Calu3 (cell line): Measurements from ENCODE around the gene STK4. TPM values are rescaled to one million over a fixed set of nuclear protein-coding genes. Genes with fewer than 3 reads are reported as not detected.

ENCODE experiments used
- BruUV-seq: library from RNA; stranded (reverse); fragments of 400-500 nt; replicated peaks from 2 replicates; lab custom pipeline; 2021; lab: Mats Ljungman, UMichigan
- CTCF ChIA-PET: fragments of 300-600 bp; sonication (Branson Sonifier 250); formaldehyde crosslinking; loops from one replicate; lab custom pipeline; 2022; ENCODE audit warnings: antibody characterized with exemption; lab: Charles Lee
- DNase-seq: peaks from one replicate; pipeline ENCODE4 v3.0.0; 2022
- H3K27ac Mint-ChIP-seq: one replicate; pipeline ENCODE4 v1.8.0; 2022; ENCODE audit warnings: mixed read lengths; ENCODE audit not compliant: unreplicated experiment
- H3K27me3 Mint-ChIP-seq: one replicate; pipeline ENCODE4 v1.8.0; 2022; ENCODE audit warnings: mixed read lengths; ENCODE audit not compliant: unreplicated experiment
- H3K36me3 Mint-ChIP-seq: one replicate; pipeline ENCODE4 v1.8.0; 2022; ENCODE audit warnings: mild to moderate bottlenecking, moderate library complexity, mixed read lengths; ENCODE audit not compliant: insufficient read depth, unreplicated experiment
- H3K4me1 Mint-ChIP-seq: one replicate; pipeline ENCODE4 v1.8.0; 2022; ENCODE audit warnings: mild to moderate bottlenecking, low read depth, mixed read lengths; ENCODE audit not compliant: unreplicated experiment
- H3K4me3 Mint-ChIP-seq: one replicate; pipeline ENCODE4 v1.8.0; 2022; ENCODE audit warnings: mild to moderate bottlenecking, low read depth, moderate library complexity, mixed read lengths; ENCODE audit not compliant: unreplicated experiment
- H3K9me3 Mint-ChIP-seq: one replicate; pipeline ENCODE4 v1.8.0; 2022; ENCODE audit warnings: low read depth, mixed read lengths; ENCODE audit not compliant: unreplicated experiment
- CTCF ChIP-seq: fragments of 200-600 bp; IDR thresholded peaks from one replicate; pipeline ENCODE4 v1.8.0; 2022; ENCODE audit warnings: antibody characterized with exemption; ENCODE audit not compliant: unreplicated experiment
- intact Hi-C: fragments of 100-400 bp; cut with micrococcal nuclease; formaldehyde crosslinking; loops from one replicate; pipeline ENCODE4 v1.10.0; 2022; ENCODE audit not compliant: unreplicated experiment
- total RNA-seq: library from RNA; stranded (reverse); gene quantifications from 2 replicates; pipeline ENCODE4 v1.2.3, GENCODE V29; 2022

STK4 gene
- total RNA-seq, 1 experiment from 2014 or later, result 53.1 TPM

GRCh38 chr20:45128099-45128498, 161.8 kb downstream of the STK4 start:
- intact Hi-C loops, result no loop called here
- peaks cover 58% of the 10 kb centered on the region for H3K27me3 Mint-ChIP-seq
- no peaks in the 10 kb centered on the region for H3K9me3 Mint-ChIP-seq
- H3K4me3 Mint-ChIP-seq, result no peak overlapping the region
- no peaks in the 10 kb centered on the region for H3K4me1 Mint-ChIP-seq
- H3K36me3 Mint-ChIP-seq, result no peaks in the 10 kb centered on the region
- no peak for DNase-seq
- CTCF ChIA-PET, result interaction anchor here (0.7 to 1.8 kb wide), 2 partner anchors 10 to 84 kb away, joined by 3 to 4 read pairs; no protein-coding TSS in a partner anchor
- TF ChIP-seq CTCF, result no peak
- no peak overlapping the region for H3K27ac Mint-ChIP-seq
- no TSS peak for BruUV-seq

Other genes with a start within 250 kb of the STK4 start
- gene KCNK15, start 220.6 kb upstream of the STK4 start, total RNA-seq, result 1.5 and 4.8 TPM in 2 replicates
- gene RIMS4, start 156.0 kb upstream of the STK4 start, total RNA-seq, result 0.40 and 0.91 TPM in 2 replicates
- 377 and 384 TPM in 2 replicates for gene YWHAB, start 80.8 kb upstream of the STK4 start, total RNA-seq
- gene PABPC1L, start 56.5 kb upstream of the STK4 start, total RNA-seq, result 172 and 182 TPM in 2 replicates
- 61.1 TPM in 2 replicates for gene TOMM34, start 6.1 kb upstream of the STK4 start, total RNA-seq
- 10.4 and 10.7 TPM in 2 replicates for gene KCNS1, start 134.6 kb downstream of the STK4 start, total RNA-seq
- gene WFDC5, start 148.7 kb downstream of the STK4 start, total RNA-seq, result not detected in 2 replicates
- gene WFDC12, start 158.0 kb downstream of the STK4 start, total RNA-seq, result not detected in 2 replicates
- 52.0 and 52.1 TPM in 2 replicates for gene PI3, start 208.4 kb downstream of the STK4 start, total RNA-seq
- gene SEMG1, start 240.5 kb downstream of the STK4 start, total RNA-seq, result 0.21 TPM in 1 of 2 replicates, not detected in the other